ENCODE results near the gene NRXN3. TPM values are rescaled to one million over a fixed set of nuclear protein-coding genes. Genes with fewer than 3 reads are reported as not detected.
A peak's percentile ranks its signal among the peaks of the same experiment; 100 is the strongest.

Gene NRXN3
- total RNA-seq, 2 donors from 2014 or later: 1.6 to 1.9 TPM

DNA sequence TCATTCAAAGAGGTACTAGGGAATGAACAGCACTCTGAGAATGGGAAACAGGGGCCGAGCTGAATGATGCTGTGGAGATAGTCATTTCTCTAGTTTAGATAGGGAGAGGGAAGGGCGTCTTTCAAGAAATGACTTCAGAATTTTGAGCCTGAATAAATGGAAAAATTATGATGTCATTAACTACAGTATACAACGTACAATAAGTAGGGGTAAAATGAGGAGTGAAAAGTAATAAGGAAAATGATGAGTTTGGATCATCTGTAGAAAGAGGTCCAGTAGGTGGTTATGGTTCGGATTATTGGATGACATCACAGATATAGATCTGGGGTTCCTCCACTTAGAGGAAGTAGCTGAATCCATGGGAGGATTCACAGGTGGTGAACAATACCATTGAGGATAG is 1081.1 kb downstream of the NRXN3 start:
- intact Hi-C loops (cut with DNase I): no loop called here
- DNase-seq (no peak), ATAC-seq (no peak)

DNA sequence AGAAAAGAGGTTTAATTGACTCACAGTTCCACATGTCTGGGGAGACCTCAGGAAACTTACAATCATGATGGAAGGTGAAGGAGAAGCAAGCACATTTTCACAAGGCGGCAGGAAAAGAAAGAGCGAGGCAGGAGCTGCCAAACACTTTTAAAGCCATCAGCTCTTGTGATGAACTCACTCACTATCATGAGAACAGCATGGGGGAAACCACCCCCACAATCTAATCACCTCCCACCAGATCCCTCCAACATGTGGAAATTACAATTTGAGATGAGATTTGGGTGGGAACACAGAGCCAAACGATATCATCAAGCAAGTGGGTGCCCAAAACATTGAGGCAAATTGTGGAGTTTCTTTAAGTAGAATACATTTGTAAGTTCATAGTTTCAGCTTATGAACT is 1083.4 kb downstream of the NRXN3 start:
- DNase-seq (no peak), ATAC-seq (no peak)
- intact Hi-C loops (cut with DNase I): no loop called here

DNA sequence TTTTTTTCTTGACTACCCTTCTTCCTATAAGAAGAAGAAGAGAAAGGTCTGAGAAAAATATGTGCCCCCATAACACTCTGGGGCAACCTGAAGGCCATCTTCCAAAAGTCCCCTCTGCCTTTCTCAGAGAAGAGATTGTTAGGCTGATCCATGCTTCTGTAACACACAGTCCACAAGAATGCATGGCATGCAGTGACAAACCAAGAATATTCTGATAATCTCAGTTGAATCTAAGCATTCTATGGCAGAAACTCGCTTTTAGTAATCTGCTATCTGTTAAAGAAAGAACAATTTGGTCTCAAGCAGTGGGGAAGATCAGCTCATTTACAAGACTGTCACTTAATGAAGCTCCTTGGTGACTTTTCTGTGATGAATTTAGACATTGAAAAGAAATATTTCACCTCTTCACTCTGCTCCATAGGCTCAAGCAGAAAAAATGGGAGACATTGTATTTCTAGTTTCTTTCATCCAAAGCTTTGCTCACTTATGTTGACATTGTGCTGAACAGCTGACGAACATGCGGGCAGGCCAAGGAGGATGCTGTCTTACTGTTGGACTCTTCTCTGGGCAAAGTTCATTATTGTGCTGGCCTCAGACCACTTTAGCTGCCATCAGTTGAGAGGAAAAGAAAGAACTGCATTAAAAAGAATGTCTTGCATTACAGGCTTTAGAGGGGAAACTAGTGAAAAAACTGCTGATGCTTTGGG is 1084.0 kb downstream of the NRXN3 start:
- no peak for DNase-seq
- ATAC-seq: no peak
- intact Hi-C loops (cut with DNase I): no loop called here

DNA sequence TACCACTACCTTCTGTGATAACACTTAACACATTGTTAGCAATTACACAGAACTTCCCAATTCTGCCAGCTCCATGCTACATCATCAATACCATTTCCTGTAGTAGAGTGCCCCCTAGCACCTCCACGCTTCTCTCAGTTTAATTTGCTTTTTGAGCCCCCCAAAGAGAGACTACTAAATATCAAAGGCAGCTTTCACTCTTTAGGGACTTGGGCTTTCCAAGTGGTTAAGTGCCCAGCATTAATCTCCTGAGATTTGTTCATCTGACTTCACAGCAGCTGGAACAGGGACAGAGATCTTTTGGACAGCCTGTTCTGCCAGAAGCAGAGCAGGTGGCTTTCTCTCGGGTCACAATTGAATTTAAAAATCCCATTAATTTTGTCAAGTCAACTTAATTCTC is 1086.2 kb downstream of the NRXN3 start:
- ATAC-seq: no peak
- no peak for DNase-seq
- intact Hi-C loops (cut with DNase I): no loop called here

DNA sequence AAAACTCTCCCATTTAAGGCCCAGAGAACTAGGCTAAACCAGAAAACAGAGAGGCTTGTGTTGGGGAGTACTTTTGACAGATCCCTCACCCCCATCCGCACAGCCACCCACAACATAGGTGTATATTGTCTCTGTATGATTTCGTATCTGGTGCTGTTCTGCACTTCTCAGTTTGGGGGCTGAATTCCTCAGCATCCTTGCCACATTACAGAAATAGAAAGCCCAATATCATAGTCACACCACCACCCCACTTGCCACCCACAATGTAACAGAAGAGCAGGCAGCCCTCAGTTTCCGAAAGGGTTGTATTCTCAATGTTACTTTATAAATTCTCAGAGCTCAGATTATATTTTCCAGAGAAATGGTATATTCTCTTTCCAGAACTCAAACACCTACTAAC is 1090.2 kb downstream of the NRXN3 start:
- ATAC-seq (no peak), DNase-seq (no peak)
- intact Hi-C loops (cut with DNase I): no loop called here

DNA sequence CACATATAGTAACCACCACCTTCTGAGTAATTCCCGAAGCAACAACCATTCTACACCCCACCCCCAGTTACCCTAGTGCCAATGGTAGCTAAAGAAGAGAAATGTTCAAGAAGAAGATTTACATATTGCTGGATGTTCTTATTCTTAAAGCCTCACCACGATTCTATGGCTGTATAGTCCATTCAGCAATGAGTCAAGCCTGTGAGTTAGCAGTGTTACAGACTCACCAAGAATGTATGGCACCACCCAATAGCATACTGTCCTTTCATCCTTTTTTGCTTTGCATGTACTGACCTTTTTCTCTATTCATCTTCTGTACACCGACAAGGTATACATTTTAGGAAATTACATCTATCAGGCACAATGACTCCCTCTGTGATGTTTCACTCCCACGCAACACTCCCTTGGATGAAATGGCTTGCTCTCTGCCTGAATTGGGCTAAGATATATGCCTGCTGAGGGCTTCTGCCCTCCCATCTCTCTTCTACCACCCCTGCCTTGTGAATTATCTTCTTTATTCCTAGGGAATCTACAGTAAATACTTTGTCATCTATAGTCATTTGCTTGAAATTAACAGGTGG is 1095.3 kb downstream of the NRXN3 start:
- DNase-seq: no peak
- ATAC-seq: no peak
- intact Hi-C loops (cut with DNase I): no loop called here

DNA sequence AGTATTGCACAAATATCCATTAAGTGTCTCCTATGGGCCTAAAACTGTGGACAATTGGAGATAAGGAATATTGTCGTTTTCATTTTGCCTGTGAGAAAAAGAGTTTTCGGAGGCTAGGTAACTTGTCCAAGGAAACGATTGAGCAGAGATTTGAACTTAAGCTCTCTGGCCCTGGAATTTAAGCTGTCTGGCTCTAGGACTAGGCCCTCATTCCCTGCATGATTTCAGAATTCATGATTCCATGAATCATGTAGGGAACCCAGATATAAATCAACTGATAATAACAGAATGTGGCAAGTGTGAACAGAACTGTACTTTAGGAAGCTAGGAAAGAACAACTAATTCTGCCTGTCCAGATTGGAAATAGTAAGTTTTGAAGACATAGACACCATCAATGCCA is 1100.2 kb downstream of the NRXN3 start:
- DNase-seq (no peak), ATAC-seq (no peak)
- intact Hi-C loops (cut with DNase I): no loop called here

DNA sequence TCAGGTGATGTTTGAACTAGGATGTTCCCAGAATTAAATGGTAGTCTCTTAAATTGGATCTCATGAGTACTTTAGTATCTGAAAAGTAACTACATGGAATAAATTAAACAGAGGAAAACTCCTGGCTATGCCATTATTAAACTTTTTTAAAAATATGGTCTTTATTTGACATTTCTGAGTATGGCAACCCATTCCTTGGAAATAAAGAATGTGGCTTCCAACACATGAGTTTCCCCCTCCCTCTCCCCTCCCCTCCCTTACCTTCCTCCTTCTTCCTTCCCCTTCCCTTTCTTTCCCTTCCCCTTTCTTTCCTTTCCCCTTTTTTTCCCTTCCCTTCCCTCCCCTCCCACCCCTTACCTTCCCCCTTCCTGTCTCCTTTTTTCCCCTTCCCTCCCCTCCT is 1100.9 kb downstream of the NRXN3 start:
- no peak for ATAC-seq
- intact Hi-C loops (cut with DNase I): no loop called here
- no peak for DNase-seq

DNA sequence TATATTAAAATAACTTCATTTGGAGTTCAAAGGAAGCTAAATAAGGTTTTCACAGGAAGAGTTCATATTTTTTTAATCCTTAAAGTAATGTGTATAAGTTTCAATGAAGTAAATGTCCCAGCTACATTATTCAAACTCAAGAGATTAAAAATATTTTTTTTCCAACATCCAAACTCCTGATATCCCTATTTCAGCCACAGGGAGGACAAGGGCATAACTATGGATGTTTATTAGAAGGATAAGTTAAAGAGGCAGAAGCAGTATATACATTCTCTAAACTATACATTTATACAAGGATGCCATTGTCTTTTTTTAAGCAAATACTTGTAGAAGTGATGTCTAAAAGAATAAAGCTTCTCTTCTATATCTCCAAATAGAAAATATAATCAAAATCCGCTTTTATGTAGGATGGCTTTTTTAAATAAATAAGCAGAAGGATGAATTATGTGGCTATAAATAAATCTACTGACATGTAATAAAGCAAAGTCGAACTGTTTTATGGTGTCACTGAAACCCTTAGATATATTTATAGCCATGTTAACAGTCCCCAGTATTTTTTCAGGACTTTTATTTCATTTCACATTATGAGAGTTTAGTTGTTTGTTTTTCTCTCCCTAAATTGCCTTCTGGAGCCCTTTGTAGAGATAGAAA is 1104.6 kb downstream of the NRXN3 start:
- ATAC-seq (no peak), DNase-seq (no peak)
- intact Hi-C loops (cut with DNase I): no loop called here

DNA sequence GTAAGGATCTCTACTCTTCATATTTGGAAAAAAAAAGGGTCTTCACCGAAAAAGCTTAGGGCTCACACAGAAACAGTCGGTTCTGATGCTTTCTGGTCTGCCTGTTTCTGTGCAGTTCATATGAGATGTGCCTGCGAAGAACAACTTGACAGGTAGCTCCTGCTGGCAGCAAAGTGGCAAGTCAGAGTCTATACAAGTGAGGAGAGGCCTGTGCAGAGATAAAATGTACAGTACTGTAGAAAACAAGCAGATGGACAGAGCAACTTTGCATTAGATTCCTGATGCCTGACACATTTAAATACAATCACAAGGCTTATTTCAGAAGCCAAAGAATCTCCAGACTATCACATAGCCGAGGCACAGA is 1105.1 kb downstream of the NRXN3 start:
- ATAC-seq (no peak), DNase-seq (no peak)
- intact Hi-C loops (cut with DNase I): no loop called here

DNA sequence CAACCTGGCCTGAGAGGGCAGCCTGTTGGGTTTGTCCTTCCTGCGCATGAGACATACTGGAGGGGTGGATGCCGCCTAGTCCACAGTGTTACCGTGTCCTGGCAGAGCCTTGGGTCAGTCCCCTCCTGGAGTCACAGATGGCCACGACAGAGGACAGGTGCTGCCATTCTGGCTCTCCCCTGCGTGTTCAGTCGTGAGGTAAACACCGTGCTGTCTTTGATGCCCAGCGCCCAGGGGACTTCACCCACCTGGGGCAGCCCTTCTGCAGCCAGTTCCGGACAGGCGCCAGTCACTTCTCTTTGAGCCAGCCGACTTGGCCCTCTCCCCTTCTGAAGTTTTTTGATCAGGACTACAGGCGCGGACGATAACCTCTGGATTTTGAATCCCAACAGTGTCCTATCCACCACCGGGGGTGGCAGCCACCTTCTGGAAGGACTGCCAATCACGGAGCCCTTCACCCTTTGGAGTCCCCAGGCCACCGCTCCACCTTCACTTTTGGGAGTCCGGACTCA is 1108.2 kb downstream of the NRXN3 start:
- no peak for DNase-seq
- no peak for ATAC-seq
- intact Hi-C loops (cut with DNase I): no loop called here

DNA sequence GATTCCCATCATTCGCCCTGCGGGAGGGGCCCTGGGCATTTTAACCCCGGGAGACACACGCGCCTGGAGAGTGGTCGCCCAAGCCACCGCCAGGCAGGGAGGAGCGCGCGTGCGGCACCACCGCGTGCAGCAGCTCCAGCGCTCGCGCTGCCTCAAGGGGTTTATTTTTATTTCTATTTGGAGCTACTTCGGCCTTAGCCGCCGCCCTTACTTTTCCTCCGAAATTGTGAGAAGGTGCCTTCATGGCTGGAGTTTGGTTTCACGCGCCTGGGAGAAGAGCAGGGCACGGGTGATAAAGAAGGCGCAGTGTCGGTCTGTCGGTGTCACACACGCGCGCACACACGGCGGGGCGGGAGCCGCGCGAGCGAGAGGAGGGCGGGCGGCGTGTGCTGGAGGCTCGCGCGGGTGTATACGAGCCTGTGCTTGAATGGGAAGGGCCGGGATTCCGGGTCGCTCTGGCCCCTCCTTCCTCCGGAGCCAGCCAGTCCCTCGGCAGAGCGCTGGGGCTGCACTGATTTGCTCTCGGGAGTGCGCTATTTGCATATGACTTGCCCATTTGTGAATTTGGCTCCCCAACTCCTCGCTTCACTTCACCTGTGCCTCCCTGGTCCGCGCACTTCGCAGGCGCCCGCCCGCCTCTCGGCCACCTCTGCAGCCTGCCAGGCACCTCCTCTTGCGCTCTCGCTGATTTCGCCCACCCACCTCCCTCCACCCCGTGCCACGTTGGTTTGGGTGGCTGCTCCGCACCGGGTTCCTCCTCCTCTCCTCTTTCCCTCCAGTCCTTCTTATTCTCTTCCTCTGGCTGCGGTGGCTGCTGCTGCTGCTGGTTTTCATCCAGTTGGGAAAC is 1108.8 kb downstream of the NRXN3 start:
- intact Hi-C loops (cut with DNase I): no loop called here
- ATAC-seq (peak; percentile 97 to 100), DNase-seq (peak; percentile 83)

DNA sequence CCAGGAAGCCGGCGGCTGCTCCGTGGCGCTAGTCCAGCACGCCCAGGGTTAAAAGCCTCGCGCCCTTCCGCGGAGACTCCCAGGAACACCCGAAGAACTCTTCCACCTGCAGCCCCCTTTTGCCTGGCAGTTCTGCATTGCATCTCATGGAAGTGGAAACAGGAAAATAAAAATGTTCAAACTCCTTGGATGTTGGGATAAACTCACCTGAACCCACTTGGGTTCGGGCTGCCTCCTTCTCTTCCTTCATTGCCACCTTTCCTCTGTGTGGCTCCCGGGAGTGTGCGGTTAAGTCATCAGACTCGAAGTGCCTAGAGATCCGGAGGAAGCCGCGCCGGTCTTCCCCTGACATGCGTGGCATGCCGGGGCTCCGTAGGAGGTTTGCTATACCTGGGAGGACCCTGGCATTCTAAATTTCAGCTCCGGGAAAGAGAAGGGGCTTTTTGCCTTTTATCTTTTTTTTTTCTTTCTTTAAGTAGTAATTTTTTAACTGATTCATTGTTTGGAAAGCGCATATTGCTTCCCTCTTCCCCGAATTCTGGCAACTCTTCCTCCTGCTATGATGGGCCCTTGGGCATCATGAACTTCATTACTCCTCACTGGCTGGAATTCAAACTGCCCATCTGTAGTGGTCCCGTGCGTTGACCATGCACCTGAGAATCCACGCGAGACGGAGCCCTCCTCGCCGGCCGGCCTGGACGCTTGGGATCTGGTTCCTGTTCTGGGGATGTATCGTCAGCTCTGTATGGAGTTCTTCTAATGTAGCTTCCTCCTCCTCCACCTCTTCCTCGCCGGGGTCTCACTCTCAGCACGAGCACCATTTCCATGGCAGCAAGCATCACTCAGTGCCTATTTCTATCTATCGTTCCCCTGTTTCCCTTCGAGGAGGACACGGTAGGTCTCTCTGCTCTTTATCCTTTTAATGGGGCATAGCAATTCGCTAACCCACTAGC is 1109.7 kb downstream of the NRXN3 start:
- DNase-seq (no peak), ATAC-seq (peak in 1 of 2 donors; percentile 8)
- intact Hi-C loops (cut with DNase I): no loop called here

DNA sequence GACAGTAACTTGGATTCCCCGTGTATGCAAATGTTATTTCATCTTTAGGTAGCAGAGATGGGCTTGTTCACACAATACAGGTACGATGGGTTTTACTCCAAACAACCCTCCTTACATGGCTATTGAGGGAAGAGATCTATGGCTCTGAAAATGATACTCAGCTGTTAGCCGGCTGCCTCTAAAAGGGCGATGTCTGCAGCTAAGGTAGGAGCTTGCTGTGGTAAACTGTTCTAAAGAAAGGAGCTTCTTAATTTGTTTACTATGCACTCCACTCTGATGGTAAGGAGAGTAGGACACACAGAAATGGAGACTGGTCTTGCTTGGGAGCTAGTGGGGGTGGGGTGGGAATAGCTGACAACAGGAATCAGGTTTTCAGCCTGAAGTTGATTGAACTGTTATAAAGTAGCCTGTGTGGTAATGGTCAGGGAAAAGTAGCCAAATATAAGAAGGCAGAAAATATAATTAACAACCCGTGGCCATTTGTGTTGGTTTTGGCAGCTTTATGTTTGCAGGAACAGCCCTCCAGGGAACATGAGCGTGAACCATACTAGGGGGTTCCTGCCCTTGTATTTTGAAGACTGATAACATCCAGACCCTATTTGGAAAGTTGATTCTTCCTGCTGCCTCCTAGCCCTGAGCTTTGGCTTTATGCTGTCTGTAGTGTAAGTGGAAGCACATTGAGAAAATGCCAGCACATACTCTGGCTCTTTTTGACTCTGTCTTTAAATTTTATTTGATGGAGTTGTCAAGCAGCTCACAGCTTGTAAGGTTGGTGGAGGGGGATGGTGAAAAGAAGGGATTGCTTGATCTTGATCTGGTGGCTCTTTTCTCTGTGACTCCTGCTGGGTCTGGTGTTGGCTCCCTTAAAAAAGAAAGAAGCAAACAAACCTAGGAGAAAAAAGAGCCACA is 1111.3 kb downstream of the NRXN3 start:
- intact Hi-C loops (cut with DNase I): no loop called here
- DNase-seq: no peak
- no peak for ATAC-seq

DNA sequence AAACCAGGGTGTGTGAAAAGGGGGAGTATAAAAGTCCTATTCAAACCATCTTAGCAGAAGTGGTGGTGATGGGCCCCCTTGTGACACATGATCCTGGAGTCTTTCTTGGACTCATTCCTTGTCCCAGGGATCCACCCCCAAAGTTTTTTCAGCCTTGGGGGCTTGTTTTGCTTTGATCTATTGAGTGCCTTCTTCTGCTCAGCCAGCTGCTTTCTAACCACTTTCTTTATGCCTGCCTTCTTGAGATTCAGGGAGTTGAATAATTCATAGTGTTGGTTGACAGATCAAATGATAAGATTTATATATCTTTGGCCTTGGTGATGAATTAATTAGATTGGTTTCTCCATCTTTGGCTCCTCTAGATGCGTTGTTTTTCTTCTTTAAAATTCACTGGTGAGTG is 1114.4 kb downstream of the NRXN3 start:
- intact Hi-C loops (cut with DNase I): no loop called here
- DNase-seq (no peak), ATAC-seq (no peak)

DNA sequence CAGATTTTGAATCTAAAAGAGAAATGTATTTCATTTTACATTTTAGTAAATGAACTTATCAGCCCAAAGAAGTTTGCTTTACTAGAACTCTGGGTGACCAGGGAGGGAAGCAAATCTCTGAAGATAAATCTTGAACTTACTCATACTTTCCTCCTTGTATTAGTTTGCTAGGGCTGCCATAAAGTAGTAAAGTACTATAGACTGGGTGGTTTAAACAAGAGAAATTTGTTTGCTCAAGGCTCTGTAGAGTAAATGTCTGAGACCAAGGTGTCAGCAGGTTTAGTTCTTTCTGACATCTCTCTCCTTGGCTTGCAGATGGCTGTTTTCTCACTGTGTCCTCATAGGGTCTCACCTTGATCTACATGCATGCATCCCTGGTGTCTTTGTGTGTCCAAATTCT is 1115.1 kb downstream of the NRXN3 start:
- DNase-seq (no peak), ATAC-seq (no peak)
- intact Hi-C loops (cut with DNase I): no loop called here

DNA sequence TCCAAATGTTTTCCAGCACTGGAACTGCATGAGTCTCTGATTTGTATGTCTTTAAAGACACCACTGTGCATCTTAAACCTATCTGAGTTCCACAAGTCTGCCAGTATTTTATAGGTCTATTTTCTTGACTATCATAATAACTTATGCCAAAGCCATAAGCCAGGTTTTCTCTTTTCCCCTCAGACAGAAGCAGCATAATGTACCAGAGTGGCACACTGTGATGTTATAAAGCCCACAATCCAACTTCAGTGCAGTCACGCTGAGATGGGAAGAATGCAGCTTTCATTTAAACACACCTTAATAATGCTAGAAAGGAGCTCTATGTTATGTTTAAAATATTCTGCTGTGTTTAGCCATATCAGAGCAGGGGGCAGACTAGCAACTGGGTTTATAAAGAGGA is 1117.8 kb downstream of the NRXN3 start:
- no peak for ATAC-seq
- intact Hi-C loops (cut with DNase I): no loop called here

More for the DNA sequence above, 1117.8 kb downstream of the NRXN3 start:
- no peak for DNase-seq
